Neuron (in vitro differentiated cells): ENCODE measurements around the gene CH25H.
"Not testable (repeated sequence)": the region's sequence is repeated elsewhere in the genome, so short reads cannot be mapped to it uniquely, and the experiment has no call there.

Source experiments
- H2AFZ ChIP-seq: one replicate; pipeline ENCODE4 v1.6.1; 2013; ENCODE audit warnings: low read depth, mild to moderate bottlenecking, inconsistent platforms, low read length, moderate library complexity
- H3K27me3 ChIP-seq: one replicate; pipeline ENCODE4 v1.6.1; 2013; ENCODE audit warnings: low read length; ENCODE audit not compliant: insufficient read depth
- H3K36me3 ChIP-seq: one replicate; pipeline ENCODE4 v1.6.1; 2013; ENCODE audit warnings: low read length; ENCODE audit not compliant: insufficient read depth
- H3K4me1 ChIP-seq: one replicate; pipeline ENCODE4 v1.6.1; 2013; ENCODE audit warnings: low read length; ENCODE audit not compliant: insufficient read depth
- H3K4me3 ChIP-seq: 2 replicates; pipeline ENCODE4 v1.5.1; 2013; ENCODE audit warnings: mild to moderate bottlenecking, low read length, moderate library complexity
- H3K9me3 ChIP-seq: one replicate; pipeline ENCODE4 v1.6.1; 2013; ENCODE audit warnings: low read length

Gene CH25H

GRCh38 chr10:89171996-89172395, 35.1 kb downstream of the CH25H start:
- no peaks in the 10 kb centered on the region for H3K9me3 ChIP-seq
- peaks cover 9% of the 10 kb centered on the region for H3K4me1 ChIP-seq
- H2AFZ ChIP-seq = no peak overlapping the region
- no peak overlapping the region for H3K4me3 ChIP-seq
- no peaks in the 10 kb centered on the region for H3K36me3 ChIP-seq
- H3K27me3 ChIP-seq = no peaks in the 10 kb centered on the region

- peaks cover 9% of the 10 kb centered on the region for H3K4me1 ChIP-seq
- H3K36me3 ChIP-seq = no peaks in the 10 kb centered on the region
- no peak overlapping the region for H2AFZ ChIP-seq
- no peak overlapping the region for H3K4me3 ChIP-seq
- H3K27me3 ChIP-seq = no peaks in the 10 kb centered on the region
- no peaks in the 10 kb centered on the region for H3K9me3 ChIP-seq
Measured at GRCh38 chr10:89171263-89171872, 35.7 kb downstream of the CH25H start.

DNA sequence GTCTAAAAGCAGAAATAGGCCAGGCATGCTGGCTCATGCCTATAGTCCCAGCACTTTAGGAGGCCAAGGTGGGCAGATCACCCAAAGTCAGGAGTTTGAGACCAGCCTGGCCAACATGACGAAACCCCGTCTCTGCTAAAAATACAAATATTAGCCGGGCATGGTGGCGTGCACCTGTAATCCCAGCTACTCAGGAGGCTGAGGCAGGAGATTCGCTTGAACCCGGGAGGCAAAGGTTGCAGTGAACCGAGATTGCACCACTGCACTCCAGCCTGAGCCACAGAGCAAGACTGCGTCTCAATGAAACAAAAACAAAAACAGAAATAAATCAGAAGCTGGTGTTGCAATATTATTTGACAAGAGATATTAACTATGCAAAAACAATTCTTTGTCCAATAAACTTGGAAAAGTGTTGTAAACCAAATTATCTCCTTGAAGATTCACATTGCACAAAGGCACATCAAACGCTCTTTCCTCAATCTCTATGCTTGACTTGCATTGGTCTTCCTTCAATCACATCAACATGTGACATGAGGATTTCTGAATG, 38.7 kb downstream of the CH25H start:
- H2AFZ ChIP-seq, H3K4me3 ChIP-seq, H3K4me1 ChIP-seq, H3K27me3 ChIP-seq, H3K9me3 ChIP-seq, H3K36me3 ChIP-seq: not testable (repeated sequence)

DNA sequence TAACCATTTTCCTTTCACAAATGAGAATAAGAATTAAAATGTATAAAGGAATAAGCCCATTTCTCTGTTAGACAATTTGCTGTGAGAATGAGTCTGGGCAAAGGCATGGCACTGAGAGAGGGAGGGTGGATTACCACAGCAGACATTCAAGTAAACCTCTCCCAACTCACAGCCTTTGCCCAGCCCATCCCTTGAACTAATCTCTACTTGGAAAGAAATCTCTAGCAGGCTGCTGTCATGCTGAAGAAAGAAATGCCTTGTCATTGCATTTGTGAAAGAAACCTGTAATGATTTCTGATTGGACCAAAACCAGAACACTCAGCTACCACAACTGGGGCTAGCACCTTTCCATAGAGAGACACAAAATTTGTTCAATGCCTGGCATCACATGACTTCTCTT, 39.2 kb downstream of the CH25H start:
- Histone ChIP-seq H3K9me3 (no peaks in the 10 kb centered on the region), H3K4me1 (peaks cover 5% of the 10 kb centered on the region), H3K27me3 (no peaks in the 10 kb centered on the region), H3K4me3 (no peak overlapping the region), H2AFZ (no peak overlapping the region), H3K36me3 (no peaks in the 10 kb centered on the region)

DNA sequence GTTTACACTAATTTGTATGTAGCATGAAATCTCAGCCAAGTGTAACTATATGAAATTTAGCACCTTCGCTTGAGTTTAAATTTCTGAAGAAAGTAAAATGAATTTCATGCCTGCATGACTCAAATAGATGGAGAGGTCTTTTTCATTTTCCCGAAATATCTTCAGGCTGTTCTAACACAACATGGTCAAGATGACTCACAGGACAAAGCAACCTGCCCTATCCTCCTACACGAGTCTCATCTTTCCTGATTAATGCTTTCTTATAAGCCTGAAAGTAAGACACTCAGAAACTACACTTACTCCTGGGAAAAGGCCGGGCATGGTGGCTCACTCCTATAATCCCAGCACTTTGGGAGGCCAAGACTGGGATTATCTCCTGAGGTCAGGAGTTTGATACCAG, 41.2 kb downstream of the CH25H start:
- no peaks in the 10 kb centered on the region for H3K36me3 ChIP-seq
- no peaks in the 10 kb centered on the region for H3K9me3 ChIP-seq
- H2AFZ ChIP-seq = no peak overlapping the region
- no peaks in the 10 kb centered on the region for H3K4me1 ChIP-seq
- no peaks in the 10 kb centered on the region for H3K27me3 ChIP-seq
- no peak overlapping the region for H3K4me3 ChIP-seq

- H2AFZ ChIP-seq = no peak overlapping the region
- no peaks in the 10 kb centered on the region for H3K36me3 ChIP-seq
- no peak overlapping the region for H3K4me3 ChIP-seq
- H3K9me3 ChIP-seq = no peaks in the 10 kb centered on the region
- no peaks in the 10 kb centered on the region for H3K27me3 ChIP-seq
- H3K4me1 ChIP-seq = no peaks in the 10 kb centered on the region
Measured at GRCh38 chr10:89164920-89165319, 42.2 kb downstream of the CH25H start.

DNA sequence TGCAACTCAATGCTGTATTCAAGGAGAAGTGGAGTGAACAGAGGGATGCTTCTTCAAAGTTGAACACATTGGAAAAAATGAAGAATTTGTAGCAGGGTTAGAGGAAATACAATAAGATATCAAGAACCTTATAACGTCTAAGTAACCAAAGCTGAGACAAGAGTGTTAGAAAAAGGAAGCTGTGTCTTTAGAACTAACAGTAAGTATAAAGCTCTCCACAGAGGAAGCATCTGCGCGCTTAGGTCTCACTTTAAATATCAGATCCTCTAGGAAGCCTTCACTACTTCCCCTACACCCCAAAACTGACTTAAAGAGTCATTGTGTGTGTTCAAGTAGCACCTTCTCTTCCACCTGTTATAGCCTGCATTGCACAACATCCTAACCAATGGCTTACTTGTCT, 43.0 kb downstream of the CH25H start:
- Histone ChIP-seq H3K4me1 (no peaks in the 10 kb centered on the region), H3K4me3 (no peak overlapping the region), H3K9me3 (no peaks in the 10 kb centered on the region), H2AFZ (no peak overlapping the region), H3K27me3 (no peaks in the 10 kb centered on the region), H3K36me3 (no peaks in the 10 kb centered on the region)

GRCh38 chr10:89163265-89163995, 43.7 kb downstream of the CH25H start:
- no peaks in the 10 kb centered on the region for H3K4me1 ChIP-seq
- H3K27me3 ChIP-seq = no peaks in the 10 kb centered on the region
- H3K4me3 ChIP-seq = no peak overlapping the region
- H3K36me3 ChIP-seq = no peaks in the 10 kb centered on the region
- H3K9me3 ChIP-seq = no peaks in the 10 kb centered on the region
- no peak overlapping the region for H2AFZ ChIP-seq

DNA sequence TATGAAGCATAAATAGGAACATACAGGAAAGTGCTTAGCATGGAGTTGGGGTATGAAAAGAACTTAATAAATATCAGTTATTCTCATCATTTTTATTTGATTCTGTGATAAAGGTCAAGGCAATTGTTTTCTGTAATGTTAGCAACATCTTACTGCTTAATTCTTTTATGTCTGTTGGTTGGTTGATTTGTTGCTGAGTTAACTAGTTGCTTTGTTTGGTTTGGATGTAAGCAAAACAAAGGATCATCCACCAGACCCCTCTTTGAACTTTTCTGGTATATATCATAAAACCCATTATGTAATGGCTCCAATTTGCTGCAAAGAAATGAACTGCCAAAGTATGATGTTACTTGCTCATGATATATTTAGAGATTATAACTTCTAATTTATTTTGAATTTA, 44.5 kb downstream of the CH25H start:
- Histone ChIP-seq H3K36me3 (no peaks in the 10 kb centered on the region), H2AFZ (no peak overlapping the region), H3K9me3 (no peaks in the 10 kb centered on the region), H3K27me3 (no peaks in the 10 kb centered on the region), H3K4me1 (no peaks in the 10 kb centered on the region), H3K4me3 (no peak overlapping the region)

GRCh38 chr10:89160339-89160738, 46.8 kb downstream of the CH25H start:
- H3K4me3 ChIP-seq = no peak overlapping the region
- H3K36me3 ChIP-seq = no peaks in the 10 kb centered on the region
- H3K27me3 ChIP-seq = no peaks in the 10 kb centered on the region
- no peaks in the 10 kb centered on the region for H3K4me1 ChIP-seq
- H2AFZ ChIP-seq = no peak overlapping the region
- no peaks in the 10 kb centered on the region for H3K9me3 ChIP-seq

DNA sequence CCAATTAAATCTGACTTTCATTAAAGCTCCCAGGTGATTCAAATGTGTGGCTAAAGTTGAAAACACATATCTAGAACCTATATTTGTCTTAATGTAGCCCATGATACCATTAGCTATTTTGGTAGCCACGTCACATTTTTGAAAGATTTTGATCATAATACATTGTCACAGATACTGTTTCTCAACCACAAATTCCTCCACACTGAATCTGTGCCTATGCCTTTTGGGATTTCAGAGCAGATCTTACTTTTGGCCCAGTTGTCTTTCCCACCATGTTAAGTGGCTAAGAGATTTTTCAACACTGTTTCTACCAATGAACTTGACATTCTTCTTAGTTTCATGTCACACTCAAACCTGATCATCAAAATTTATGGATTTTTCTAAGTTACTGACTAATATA, 47.4 kb downstream of the CH25H start:
- no peaks in the 10 kb centered on the region for H3K9me3 ChIP-seq
- H3K36me3 ChIP-seq = no peaks in the 10 kb centered on the region
- no peaks in the 10 kb centered on the region for H3K27me3 ChIP-seq
- no peak overlapping the region for H2AFZ ChIP-seq
- no peaks in the 10 kb centered on the region for H3K4me1 ChIP-seq
- H3K4me3 ChIP-seq = no peak overlapping the region

- Histone ChIP-seq H3K36me3 (no peaks in the 10 kb centered on the region), H3K9me3 (no peaks in the 10 kb centered on the region), H3K4me1 (no peaks in the 10 kb centered on the region), H3K4me3 (no peak overlapping the region), H3K27me3 (no peaks in the 10 kb centered on the region), H2AFZ (no peak overlapping the region)
Measured at GRCh38 chr10:89159316-89159715, 47.8 kb downstream of the CH25H start.

DNA sequence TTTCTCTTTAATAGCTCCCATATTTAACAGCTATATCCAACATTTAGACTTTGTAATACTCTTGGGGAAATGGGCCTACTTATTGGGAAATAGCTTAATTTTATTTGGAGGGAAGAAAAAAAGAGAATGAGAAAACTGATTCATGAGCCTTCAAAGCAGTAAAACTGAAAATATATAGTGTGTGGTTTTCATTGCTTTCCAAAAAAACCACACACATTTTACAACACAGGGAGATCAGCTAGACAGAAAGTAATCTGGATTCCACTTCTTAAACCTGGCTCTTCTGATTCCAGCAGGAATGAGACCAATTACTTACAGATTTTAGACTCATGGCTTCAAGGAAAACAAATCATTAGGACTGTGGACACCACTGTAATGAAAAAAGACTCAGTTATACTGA, 48.7 kb downstream of the CH25H start:
- H3K4me1 ChIP-seq = no peaks in the 10 kb centered on the region
- H3K4me3 ChIP-seq = no peak overlapping the region
- H2AFZ ChIP-seq = no peak overlapping the region
- H3K36me3 ChIP-seq = no peaks in the 10 kb centered on the region
- H3K27me3 ChIP-seq = no peaks in the 10 kb centered on the region
- H3K9me3 ChIP-seq = no peaks in the 10 kb centered on the region
